Chondrocyte (in vitro differentiated cells): ENCODE data around the gene BUB3. TPM values are rescaled to one million over a fixed set of nuclear protein-coding genes. Genes with fewer than 3 reads are reported as not detected.

Experiments used
- DNase-seq: peaks from one replicate; pipeline ENCODE4 v3.0.0; 2021; ENCODE audit warnings: mixed read lengths, low spot score
- H3K27ac Mint-ChIP-seq: one replicate; pipeline ENCODE4 v1.8.0; 2021; ENCODE audit warnings: mild to moderate bottlenecking, moderate library complexity, mixed read lengths; ENCODE audit not compliant: unreplicated experiment
- H3K27me3 Mint-ChIP-seq: 2 replicates; pipeline ENCODE4 v1.8.0; 2021; ENCODE audit warnings: low read depth, mixed read lengths
- H3K36me3 Mint-ChIP-seq: 2 replicates; pipeline ENCODE4 v1.8.0; 2021; ENCODE audit warnings: low read depth, mixed read lengths
- H3K4me1 Mint-ChIP-seq: 2 replicates; pipeline ENCODE4 v1.8.0; 2021; ENCODE audit warnings: low read depth, mild to moderate bottlenecking, mixed read lengths
- H3K4me3 Mint-ChIP-seq: one replicate; pipeline ENCODE4 v1.8.0; 2021; ENCODE audit warnings: mild to moderate bottlenecking, moderate library complexity, mixed read lengths; ENCODE audit not compliant: unreplicated experiment
- H3K9me3 Mint-ChIP-seq: 2 replicates; pipeline ENCODE4 v1.8.0; 2021; ENCODE audit warnings: low read depth, mixed read lengths
- total RNA-seq: library from RNA; stranded (reverse); gene quantifications from 3 replicates; pipeline ENCODE4 v1.2.1, GENCODE V29; 2021
- TF ChIP-seq, protein P1 (sequence below): fragments of 200-600 bp; sonication (generic); IDR thresholded peaks from 2 replicates; pipeline ENCODE4 v1.5.0; 2021; ENCODE audit warnings: antibody characterized with exemption, mild to moderate bottlenecking, moderate library complexity

The BUB3 gene
- total RNA-seq, 1 donor from 2014 or later, result 74.1 TPM

DNA sequence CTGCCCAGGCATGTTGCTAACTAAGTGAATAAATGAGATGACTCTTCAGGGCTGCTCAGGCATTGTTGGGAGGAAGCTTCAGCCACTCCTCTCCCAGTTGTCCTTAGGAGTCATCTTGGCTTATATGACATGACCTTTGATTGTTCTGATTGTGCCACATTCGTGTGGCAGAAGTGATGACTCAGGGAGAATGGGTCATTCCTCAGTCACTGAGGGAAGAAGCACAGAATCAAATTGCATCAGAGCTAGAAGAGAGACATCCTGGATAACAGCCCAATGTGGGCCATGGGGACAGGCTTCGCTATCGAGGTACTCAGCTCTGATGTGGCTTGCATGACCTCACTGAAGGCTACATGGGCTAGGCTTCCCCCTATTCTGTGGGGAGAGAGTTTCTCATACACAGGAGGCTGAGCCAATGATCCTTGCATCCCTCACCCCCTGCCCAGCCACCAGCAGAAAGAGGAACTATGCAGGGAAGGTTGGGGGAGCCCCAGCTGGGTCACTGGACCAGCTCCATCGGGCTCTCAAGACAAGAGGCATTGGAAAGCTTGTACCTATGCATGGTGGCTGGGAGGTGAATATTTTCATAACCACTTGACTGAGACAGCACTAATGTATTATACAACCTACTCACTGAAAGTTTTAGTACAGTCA, 24.5 kb upstream of the BUB3 start:
- Mint-ChIP-seq H3K4me1 (peaks cover 19% of the 10 kb centered on the region), H3K9me3 (no peaks in the 10 kb centered on the region), H3K36me3 (no peaks in the 10 kb centered on the region), H3K27me3 (peaks cover 96% of the 10 kb centered on the region), H3K4me3 (no peak overlapping the region), H3K27ac (no peak overlapping the region)
- no peak for DNase-seq
- TF ChIP-seq, protein P1, sequence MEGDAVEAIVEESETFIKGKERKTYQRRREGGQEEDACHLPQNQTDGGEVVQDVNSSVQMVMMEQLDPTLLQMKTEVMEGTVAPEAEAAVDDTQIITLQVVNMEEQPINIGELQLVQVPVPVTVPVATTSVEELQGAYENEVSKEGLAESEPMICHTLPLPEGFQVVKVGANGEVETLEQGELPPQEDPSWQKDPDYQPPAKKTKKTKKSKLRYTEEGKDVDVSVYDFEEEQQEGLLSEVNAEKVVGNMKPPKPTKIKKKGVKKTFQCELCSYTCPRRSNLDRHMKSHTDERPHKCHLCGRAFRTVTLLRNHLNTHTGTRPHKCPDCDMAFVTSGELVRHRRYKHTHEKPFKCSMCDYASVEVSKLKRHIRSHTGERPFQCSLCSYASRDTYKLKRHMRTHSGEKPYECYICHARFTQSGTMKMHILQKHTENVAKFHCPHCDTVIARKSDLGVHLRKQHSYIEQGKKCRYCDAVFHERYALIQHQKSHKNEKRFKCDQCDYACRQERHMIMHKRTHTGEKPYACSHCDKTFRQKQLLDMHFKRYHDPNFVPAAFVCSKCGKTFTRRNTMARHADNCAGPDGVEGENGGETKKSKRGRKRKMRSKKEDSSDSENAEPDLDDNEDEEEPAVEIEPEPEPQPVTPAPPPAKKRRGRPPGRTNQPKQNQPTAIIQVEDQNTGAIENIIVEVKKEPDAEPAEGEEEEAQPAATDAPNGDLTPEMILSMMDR, result no peak

GRCh38 chr10:123132576-123133477, 21.4 kb upstream of the BUB3 start:
- no peak for DNase-seq
- H3K27me3 Mint-ChIP-seq, result peaks cover 79% of the 10 kb centered on the region
- peaks cover 2% of the 10 kb centered on the region for H3K36me3 Mint-ChIP-seq
- TF ChIP-seq, protein P1, result peak; percentile 99
- H3K9me3 Mint-ChIP-seq, result no peaks in the 10 kb centered on the region
- peak overlapping the region; percentile 70 for H3K4me3 Mint-ChIP-seq
- H3K27ac Mint-ChIP-seq, result no peak overlapping the region
- H3K4me1 Mint-ChIP-seq, result peaks cover 28% of the 10 kb centered on the region

DNA sequence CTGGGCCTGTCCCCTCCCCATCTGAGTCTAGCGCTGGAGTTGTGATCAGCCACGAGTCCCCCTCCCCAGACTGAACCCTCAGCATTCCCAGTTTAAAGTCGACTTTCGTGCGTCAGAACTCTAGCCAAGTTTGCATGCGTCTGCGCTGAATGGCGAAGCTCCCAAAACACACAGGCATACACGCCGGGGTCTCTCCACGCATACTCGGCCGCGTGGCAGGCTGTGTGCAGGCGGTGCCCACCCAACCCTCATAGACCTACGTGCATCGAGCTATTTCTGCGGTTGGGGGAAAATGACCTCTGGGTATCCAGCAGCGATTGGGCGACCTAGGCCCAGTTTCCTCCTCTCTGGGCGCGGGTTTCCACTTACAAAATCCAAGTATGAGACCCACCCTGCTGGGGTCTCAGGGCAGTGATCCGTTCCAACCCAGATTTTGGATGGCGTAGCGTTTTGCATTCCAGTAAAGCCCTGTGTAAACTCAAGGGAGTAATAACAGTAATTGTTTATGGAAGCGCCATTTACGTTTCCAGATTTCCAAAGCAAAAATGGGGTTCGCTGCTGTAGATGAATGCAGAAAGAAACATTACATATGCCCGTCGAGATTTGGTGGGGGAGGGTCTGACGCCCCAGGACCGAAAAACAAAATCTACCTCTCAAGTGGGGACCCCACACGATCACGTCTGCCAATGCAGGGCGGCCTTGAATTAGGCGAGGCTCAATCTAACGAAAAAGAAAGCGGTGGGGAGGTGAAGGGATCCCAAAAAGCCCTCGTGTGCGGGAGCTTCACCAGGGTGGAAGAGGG, 20.5 kb upstream of the BUB3 start:
- Mint-ChIP-seq H3K27me3 (peaks cover 76% of the 10 kb centered on the region), H3K4me1 (peaks cover 28% of the 10 kb centered on the region), H3K36me3 (peaks cover 3% of the 10 kb centered on the region), H3K4me3 (peak overlapping the region; percentile 70), H3K27ac (no peak overlapping the region), H3K9me3 (no peaks in the 10 kb centered on the region)
- TF ChIP-seq, protein P1, result no peak
- no peak for DNase-seq

DNA sequence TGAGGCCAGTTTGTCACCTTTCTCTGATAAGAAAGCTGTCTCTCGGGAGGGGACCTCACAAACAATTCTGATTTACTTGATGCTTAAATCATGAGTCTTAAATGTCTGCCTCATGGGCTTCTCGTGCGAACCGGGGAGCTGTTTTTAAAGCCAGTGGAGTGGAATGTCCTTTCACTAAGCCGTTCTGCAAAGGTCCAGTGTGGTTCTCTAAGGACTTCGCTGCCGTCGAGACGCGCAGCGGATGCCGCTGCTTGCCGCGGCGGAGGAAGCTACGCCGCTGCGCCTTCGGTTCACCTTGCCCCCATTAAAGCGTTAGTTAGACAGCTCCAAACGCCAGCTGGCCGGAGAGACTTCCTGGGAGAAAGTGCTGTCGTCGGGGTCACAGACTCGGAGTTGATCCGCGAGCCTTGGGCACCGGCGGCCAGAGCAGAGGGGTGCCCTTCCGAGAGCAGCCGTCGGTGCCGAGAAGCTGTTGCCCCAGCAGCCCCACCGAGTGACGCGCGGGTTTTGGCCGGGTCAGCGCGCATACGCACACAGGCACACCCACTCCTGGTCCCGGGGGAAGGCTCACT, 19.8 kb upstream of the BUB3 start:
- H3K4me1 Mint-ChIP-seq, result peaks cover 32% of the 10 kb centered on the region
- peaks cover 76% of the 10 kb centered on the region for H3K27me3 Mint-ChIP-seq
- no peak overlapping the region for H3K27ac Mint-ChIP-seq
- H3K36me3 Mint-ChIP-seq, result peaks cover 3% of the 10 kb centered on the region
- no peak for DNase-seq
- no peaks in the 10 kb centered on the region for H3K9me3 Mint-ChIP-seq
- TF ChIP-seq, protein P1, result no peak
- H3K4me3 Mint-ChIP-seq, result peak overlapping the region; percentile 43
